H9 (cell line): ENCODE data around the gene PTPRN2. TPM values are rescaled to one million over a fixed set of nuclear protein-coding genes. Genes with fewer than 3 reads are reported as not detected.

ENCODE experiments used
- DNase-seq: peaks from one replicate; pipeline ENCODE4 v3.0.0-alpha.2; 2017
- H2AFZ ChIP-seq: one replicate; pipeline ENCODE4 v1.6.1; 2013; ENCODE audit warnings: mild to moderate bottlenecking, low read length, control low read depth, moderate library complexity
- H2AK5ac ChIP-seq: 2 replicates; pipeline ENCODE4 v1.6.1; 2013; ENCODE audit warnings: low read length, control low read depth, mixed read lengths; ENCODE audit not compliant: insufficient read length
- H2BK120ac ChIP-seq: one replicate; pipeline ENCODE4 v1.6.1; 2013; ENCODE audit warnings: low read depth, mild to moderate bottlenecking, low read length, control low read depth, inconsistent platforms; ENCODE audit not compliant: poor library complexity, severe bottlenecking
- H2BK12ac ChIP-seq: 2 replicates; pipeline ENCODE4 v1.6.1; 2013; ENCODE audit warnings: low read length, control low read depth, mixed read lengths, low read depth; ENCODE audit not compliant: insufficient read length
- H2BK15ac ChIP-seq: 2 replicates; pipeline ENCODE4 v1.6.1; 2013; ENCODE audit warnings: low read depth, low read length, control low read depth
- H2BK20ac ChIP-seq: one replicate; pipeline ENCODE4 v1.6.1; 2013; ENCODE audit warnings: low read depth, mild to moderate bottlenecking, low read length, control low read depth, inconsistent platforms; ENCODE audit not compliant: poor library complexity, severe bottlenecking
- H2BK5ac ChIP-seq: 2 replicates; pipeline ENCODE4 v1.6.1; 2013; ENCODE audit warnings: low read length, control low read depth, mixed read lengths; ENCODE audit not compliant: insufficient read length
- H3K14ac ChIP-seq: 2 replicates; pipeline ENCODE4 v1.6.1; 2013; ENCODE audit warnings: low read length, control low read depth; ENCODE audit not compliant: insufficient read depth
- H3K18ac ChIP-seq: 2 replicates; pipeline ENCODE4 v1.6.1; 2013; ENCODE audit warnings: low read depth, mild to moderate bottlenecking, mixed read lengths, low read length, control low read depth; ENCODE audit not compliant: insufficient read length
- H3K23ac ChIP-seq: 2 replicates; pipeline ENCODE4 v1.6.1; 2013; ENCODE audit warnings: low read length, control low read depth, mixed read lengths, low read depth; ENCODE audit not compliant: insufficient read length
- H3K23me2 ChIP-seq: 2 replicates; pipeline ENCODE4 v1.6.1; 2013; ENCODE audit warnings: low read depth, mild to moderate bottlenecking, mixed read lengths, low read length, control low read depth; ENCODE audit not compliant: insufficient read length, poor library complexity, severe bottlenecking
- H3K27ac ChIP-seq: 2 replicates; pipeline ENCODE4 v1.5.1; 2013; ENCODE audit warnings: low read length, control low read depth, mixed read lengths, low read depth; ENCODE audit not compliant: insufficient read length
- H3K27me3 ChIP-seq: 2 replicates; pipeline ENCODE4 v1.6.1; 2013; ENCODE audit warnings: low read length, control low read depth, inconsistent platforms; ENCODE audit not compliant: insufficient read depth
- H3K4ac ChIP-seq: 2 replicates; pipeline ENCODE4 v1.6.1; 2013; ENCODE audit warnings: low read depth, mild to moderate bottlenecking, control low read depth, inconsistent platforms, low read length, moderate library complexity
- H3K4me1 ChIP-seq: 2 replicates; pipeline ENCODE4 v1.6.1; 2013; ENCODE audit warnings: low read length, control low read depth, inconsistent platforms; ENCODE audit not compliant: insufficient read depth
- H3K4me2 ChIP-seq: 2 replicates; pipeline ENCODE4 v1.6.1; 2013; ENCODE audit warnings: low read length, control low read depth, mixed read lengths; ENCODE audit not compliant: insufficient read length, insufficient read depth
- H3K56ac ChIP-seq: 2 replicates; pipeline ENCODE4 v1.6.1; 2013; ENCODE audit warnings: low read depth, mild to moderate bottlenecking, mixed read lengths, low read length, control low read depth; ENCODE audit not compliant: insufficient read length
- H3K79me1 ChIP-seq: 2 replicates; pipeline ENCODE4 v1.6.1; 2013; ENCODE audit warnings: low read depth, mild to moderate bottlenecking, moderate library complexity, low read length, control low read depth, inconsistent platforms; ENCODE audit not compliant: insufficient read depth, poor library complexity, severe bottlenecking
- H3K79me2 ChIP-seq: 2 replicates; pipeline ENCODE4 v1.6.1; 2013; ENCODE audit warnings: low read length, control low read depth, inconsistent platforms; ENCODE audit not compliant: insufficient read depth
- H3K9ac ChIP-seq: 2 replicates; pipeline ENCODE4 v1.6.1; 2013; ENCODE audit warnings: low read length, control low read depth, mixed read lengths; ENCODE audit not compliant: insufficient read length; ENCODE audit errors: extremely low read depth
- H3K9me3 ChIP-seq: one replicate; pipeline ENCODE4 v1.6.1; 2013; ENCODE audit warnings: low read depth, low read length, inconsistent platforms; ENCODE audit not compliant: control insufficient read depth
- H3T11ph ChIP-seq: one replicate; pipeline ENCODE4 v1.6.1; 2013; ENCODE audit warnings: mild to moderate bottlenecking, low read length, control low read depth, inconsistent platforms
- H4K20me1 ChIP-seq: one replicate; pipeline ENCODE4 v1.6.1; 2013; ENCODE audit not compliant: control insufficient read depth, insufficient read length, insufficient read depth
- H4K5ac ChIP-seq: 2 replicates; pipeline ENCODE4 v1.6.1; 2013; ENCODE audit warnings: low read depth, mild to moderate bottlenecking, mixed read lengths, low read length, control low read depth; ENCODE audit not compliant: insufficient read length
- H4K8ac ChIP-seq: replicated peaks from 2 replicates; pipeline ENCODE4 v1.6.1; 2013; ENCODE audit warnings: low read length, control low read depth, mixed read lengths, low read depth; ENCODE audit not compliant: insufficient read length
- H4K91ac ChIP-seq: 2 replicates; pipeline ENCODE4 v1.6.1; 2013; ENCODE audit warnings: low read depth, mild to moderate bottlenecking, moderate library complexity, mixed read lengths, low read length, control low read depth; ENCODE audit not compliant: insufficient read length
- H3K27ac Mint-ChIP-seq, 3 experiments: 2 replicates in 2 of 3; 3 replicates in 1 of 3; pipeline ENCODE4 v1.8.0; 2020 to 2021; ENCODE audit warnings: mixed read lengths in 3 of 3, mild to moderate bottlenecking in 1 of 3, moderate library complexity in 1 of 3
- H3K27me3 Mint-ChIP-seq: 2 replicates; pipeline ENCODE4 v1.8.0; 2021; ENCODE audit warnings: low read depth, mild to moderate bottlenecking, moderate library complexity, mixed read lengths
- H3K36me3 Mint-ChIP-seq, 3 experiments: 2 replicates in 2 of 3; 3 replicates in 1 of 3; pipeline ENCODE4 v1.8.0; 2020 to 2021; ENCODE audit warnings: low read depth in 3 of 3, mixed read lengths in 3 of 3; ENCODE audit not compliant: insufficient read depth in 1 of 3
- H3K4me1 Mint-ChIP-seq, 2 experiments: 2 replicates each; pipeline ENCODE4 v1.8.0; 2020; ENCODE audit warnings: mixed read lengths in 2 of 2
- H3K4me3 Mint-ChIP-seq, 2 experiments: 2 replicates in 1 of 2; 3 replicates in 1 of 2; pipeline ENCODE4 v1.8.0; 2020 to 2021; ENCODE audit warnings: mild to moderate bottlenecking in 2 of 2, mixed read lengths in 2 of 2, moderate library complexity in 1 of 2
- H3K9me3 Mint-ChIP-seq, 2 experiments: 2 replicates in 1 of 2; 3 replicates in 1 of 2; pipeline ENCODE4 v1.8.0; 2020; ENCODE audit warnings: mild to moderate bottlenecking in 2 of 2, mixed read lengths in 2 of 2, moderate library complexity in 1 of 2
- WGBS: extraction: QIAGEN DNeasy Blood & Tissue Kit; methylation state at CpG from one replicate; pipeline ENCODE4 v1.1.7; 2013; ENCODE audit warnings: missing lambda C conversion rate, low lambda C conversion rate, mixed read lengths; ENCODE audit not compliant: insufficient read length; ENCODE audit errors: extremely low coverage; 5-methylcytosine and 5-hydroxymethylcytosine counted together
- total RNA-seq: library from RNA; stranded (reverse); gene quantifications from 2 replicates; pipeline ENCODE4 v1.2.1, GENCODE V29; 2021
- TF ChIP-seq, protein P1 (sequence below): fragments of 200-600 bp; sonication (generic); conservative IDR thresholded peaks from 3 replicates; pipeline ENCODE4 v1.8.0; 2021; ENCODE audit warnings: antibody characterized with exemption, mild to moderate bottlenecking

The PTPRN2 gene
- total RNA-seq, 1 experiment from 2014 or later: 5.2 TPM

DNA sequence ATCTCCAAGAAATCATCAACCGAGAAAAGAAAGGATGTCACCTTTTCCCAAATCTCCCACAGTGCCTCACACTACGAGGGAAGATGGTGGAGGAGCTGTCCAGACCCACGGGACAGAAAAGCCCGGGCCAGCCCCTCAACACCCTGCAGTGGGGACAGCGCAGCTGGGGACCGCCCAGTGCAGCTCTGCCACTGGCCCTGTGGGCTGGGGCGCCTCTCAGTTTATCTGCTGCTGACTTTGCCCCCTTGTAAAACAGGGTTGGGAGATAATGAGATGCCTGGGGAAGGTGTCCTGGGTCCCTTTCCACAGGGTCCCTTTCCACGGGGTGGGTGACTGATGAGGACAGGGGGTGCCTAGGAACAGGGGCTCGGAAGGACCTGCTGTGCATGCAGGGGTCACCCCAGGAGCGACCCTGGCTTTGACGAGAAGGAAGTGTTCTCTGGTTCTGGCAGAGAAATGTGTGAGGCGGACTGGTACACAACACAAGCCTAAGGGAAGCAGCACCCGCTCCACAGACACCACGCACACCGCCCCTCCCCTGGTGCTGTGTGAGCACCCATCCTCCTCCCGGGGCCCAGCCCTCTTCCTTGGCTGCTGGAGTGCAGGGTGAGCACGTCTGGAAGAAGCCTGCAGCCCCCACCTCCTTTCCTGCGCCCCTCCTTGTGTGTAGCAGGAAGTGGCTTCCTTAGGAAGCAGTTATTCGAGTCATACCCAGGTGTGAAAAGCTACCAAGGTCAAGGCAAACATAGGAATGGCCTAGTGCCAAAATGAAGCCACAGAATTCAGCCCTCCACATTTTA, 911.0 kb downstream of the PTPRN2 start:
- Mint-ChIP-seq H3K36me3 (no peaks in the 10 kb centered on the region; a peak in 1 of 7 replicates), H3K4me1 (peaks cover 13 to 44% of the 10 kb centered on the region in 2 experiments), H3K27ac (no peak overlapping the region), H3K4me3 (no peak overlapping the region), H3K9me3 (no peaks in the 10 kb centered on the region), H3K27me3 (peaks cover 100% of the 10 kb centered on the region)
- H3K23ac ChIP-seq: no peak overlapping the region
- no peak overlapping the region for H4K91ac ChIP-seq
- H2BK20ac ChIP-seq: no peak overlapping the region
- no peak overlapping the region for H2AK5ac ChIP-seq
- H2BK120ac ChIP-seq: no peak overlapping the region
- no peaks in the 10 kb centered on the region for H3K4me1 ChIP-seq
- no peak overlapping the region for H3K9ac ChIP-seq
- H3T11ph ChIP-seq: no peak overlapping the region
- no peak overlapping the region for H2AFZ ChIP-seq
- no peak overlapping the region for H3K56ac ChIP-seq
- H3K79me2 ChIP-seq: no peaks in the 10 kb centered on the region
- H3K18ac ChIP-seq: no peak overlapping the region
- no peaks in the 10 kb centered on the region for H3K23me2 ChIP-seq
- H3K79me1 ChIP-seq: no peaks in the 10 kb centered on the region
- H2BK15ac ChIP-seq: no peak overlapping the region
- H4K5ac ChIP-seq: no peak overlapping the region
- no peak overlapping the region for H2BK12ac ChIP-seq
- peak; percentile 25 for DNase-seq
- H3K4me2 ChIP-seq: no peak overlapping the region
- WGBS: no CpG with 5 or more reads among the region's 19 CpGs
- H3K4ac ChIP-seq: no peak overlapping the region
- no peak overlapping the region for H3K27ac ChIP-seq
- H4K8ac ChIP-seq: no peak overlapping the region
- no peak overlapping the region for H3K14ac ChIP-seq
- peaks cover 19% of the 10 kb centered on the region; the same call in 1 of the 2 replicates for H3K27me3 ChIP-seq
- H4K20me1 ChIP-seq: peaks cover 4% of the 10 kb centered on the region
- TF ChIP-seq, protein P1, sequence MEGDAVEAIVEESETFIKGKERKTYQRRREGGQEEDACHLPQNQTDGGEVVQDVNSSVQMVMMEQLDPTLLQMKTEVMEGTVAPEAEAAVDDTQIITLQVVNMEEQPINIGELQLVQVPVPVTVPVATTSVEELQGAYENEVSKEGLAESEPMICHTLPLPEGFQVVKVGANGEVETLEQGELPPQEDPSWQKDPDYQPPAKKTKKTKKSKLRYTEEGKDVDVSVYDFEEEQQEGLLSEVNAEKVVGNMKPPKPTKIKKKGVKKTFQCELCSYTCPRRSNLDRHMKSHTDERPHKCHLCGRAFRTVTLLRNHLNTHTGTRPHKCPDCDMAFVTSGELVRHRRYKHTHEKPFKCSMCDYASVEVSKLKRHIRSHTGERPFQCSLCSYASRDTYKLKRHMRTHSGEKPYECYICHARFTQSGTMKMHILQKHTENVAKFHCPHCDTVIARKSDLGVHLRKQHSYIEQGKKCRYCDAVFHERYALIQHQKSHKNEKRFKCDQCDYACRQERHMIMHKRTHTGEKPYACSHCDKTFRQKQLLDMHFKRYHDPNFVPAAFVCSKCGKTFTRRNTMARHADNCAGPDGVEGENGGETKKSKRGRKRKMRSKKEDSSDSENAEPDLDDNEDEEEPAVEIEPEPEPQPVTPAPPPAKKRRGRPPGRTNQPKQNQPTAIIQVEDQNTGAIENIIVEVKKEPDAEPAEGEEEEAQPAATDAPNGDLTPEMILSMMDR: no peak
- no peak overlapping the region for H2BK5ac ChIP-seq
- H3K9me3 ChIP-seq: no peaks in the 10 kb centered on the region
